ENCODE data around the gene IL34. TPM values are rescaled to one million over a fixed set of nuclear protein-coding genes. Genes with fewer than 3 reads are reported as not detected.

IL34 gene
- total and polyA plus RNA-seq, 2 of the 13 experiments (the other 11 are each of a cell fraction or from before 2014, with no cell fraction given): 1.2 to 1.3 TPM

GRCh38 chr16:70681382-70682238 lies 35.3 kb downstream of the IL34 start (continued):
- TF ChIP-seq FOXP4 (CRISPR knock-in tag; IDR thresholded peaks at IDR 0.05): peak; percentile 69
- TF ChIP-seq ZNF274 (CRISPR knock-in tag; IDR thresholded peaks at IDR 0.05): no peak
- TF ChIP-seq LCORL (IDR thresholded peaks at IDR 0.05): no peak
- peak; percentile 98 for TF ChIP-seq LCORL (CRISPR knock-in tag; IDR thresholded peaks at IDR 0.05)
- TF ChIP-seq ZNF773 (CRISPR knock-in tag; IDR thresholded peaks at IDR 0.05; ENCODE audit: borderline replicate concordance): peak; percentile 62; the same call in 1 of the 2 replicates
- TF ChIP-seq JARID2 (CRISPR knock-in tag; IDR thresholded peaks at IDR 0.05; ENCODE audit: insufficient replicate concordance): no peak
- TF ChIP-seq THAP9 (CRISPR knock-in tag; IDR thresholded peaks at IDR 0.05; ENCODE audit: borderline replicate concordance): peak; percentile 58
- TF ChIP-seq ZSCAN5A (CRISPR knock-in tag; IDR thresholded peaks at IDR 0.05; ENCODE audit: borderline replicate concordance): peak; percentile 70; the same call in 1 of the 2 replicates
- no peak for TF ChIP-seq TRIM24 (CRISPR knock-in tag; IDR thresholded peaks at IDR 0.05)
- TF ChIP-seq KDM5B (CRISPR knock-in tag; IDR thresholded peaks at IDR 0.05; ENCODE audit: borderline replicate concordance): peak; percentile 77
- TF ChIP-seq FOXC1 (CRISPR knock-in tag; IDR thresholded peaks at IDR 0.05; ENCODE audit: borderline replicate concordance): peak; percentile 46; the same call in 1 of the 2 replicates
- TF ChIP-seq MIXL1 (CRISPR knock-in tag; IDR thresholded peaks at IDR 0.05): peak; percentile 15; the same call in 1 of the 2 replicates
- TF ChIP-seq ERF (CRISPR knock-in tag; IDR thresholded peaks at IDR 0.05): peak; percentile 42; the same call in 1 of the 2 replicates
- TF ChIP-seq SP140L (CRISPR knock-in tag; IDR thresholded peaks at IDR 0.05; ENCODE audit: borderline replicate concordance): no peak; the same call in 1 of the 2 replicates
- 0 out of 2 replicates have a peak, but pooled peaks have one; percentile 39 for TF ChIP-seq ZBTB25 (CRISPR knock-in tag; IDR thresholded peaks at IDR 0.05)
